Right ventricle myocardium inferior (tissue), 1 donor: ENCODE results near the gene MIX23. TPM values are rescaled to one million over a fixed set of nuclear protein-coding genes. Genes with fewer than 3 reads are reported as not detected.
"Not testable (repeated sequence)": the region's sequence is repeated elsewhere in the genome, so short reads cannot be mapped to it uniquely, and the experiment has no call there.

Experiments
- ATAC-seq: fragments of 200-7000 bp; cut with Tn5 transposase; one replicate; pipeline ENCODE4 v1.9.1; 2020; ENCODE audit warnings: mild to moderate bottlenecking, moderate library complexity
- DNase-seq: peaks from one replicate; pipeline ENCODE4 v3.0.0; 2021; ENCODE audit errors: missing footprints
- intact Hi-C: fragments of 100-400 bp; cut with DNase I; formaldehyde crosslinking; loops from one replicate; pipeline ENCODE4 v1.11.0; 2022
- total RNA-seq: library from RNA; stranded (reverse); fragmentation: NEBNext Ultra II Directional; extraction: Animal tissue kit (Norgen Biotek cat#: 25700); gene quantifications from one replicate; pipeline ENCODE4 v1.2.1, GENCODE V29; 2021
- donor health status: DM: no; HTN: yes; CAD: no; lungs with severe emphysema.

MIX23 gene
- total RNA-seq, 1 donor from 2014 or later, result 25.6 TPM

- intact Hi-C loops, result no loop called here
- DNase-seq, result no peak
- ATAC-seq, result no peak
Measured at GRCh38 chr3:122395582-122395981, 12.6 kb upstream of the MIX23 start.

- no peak for DNase-seq
- ATAC-seq, result no peak
- intact Hi-C loops, result loop anchor here (5.0 kb wide), 1 partner anchor 63 kb away; no protein-coding TSS in a partner anchor
Measured at GRCh38 chr3:122394173-122394572, 11.1 kb upstream of the MIX23 start.

DNA sequence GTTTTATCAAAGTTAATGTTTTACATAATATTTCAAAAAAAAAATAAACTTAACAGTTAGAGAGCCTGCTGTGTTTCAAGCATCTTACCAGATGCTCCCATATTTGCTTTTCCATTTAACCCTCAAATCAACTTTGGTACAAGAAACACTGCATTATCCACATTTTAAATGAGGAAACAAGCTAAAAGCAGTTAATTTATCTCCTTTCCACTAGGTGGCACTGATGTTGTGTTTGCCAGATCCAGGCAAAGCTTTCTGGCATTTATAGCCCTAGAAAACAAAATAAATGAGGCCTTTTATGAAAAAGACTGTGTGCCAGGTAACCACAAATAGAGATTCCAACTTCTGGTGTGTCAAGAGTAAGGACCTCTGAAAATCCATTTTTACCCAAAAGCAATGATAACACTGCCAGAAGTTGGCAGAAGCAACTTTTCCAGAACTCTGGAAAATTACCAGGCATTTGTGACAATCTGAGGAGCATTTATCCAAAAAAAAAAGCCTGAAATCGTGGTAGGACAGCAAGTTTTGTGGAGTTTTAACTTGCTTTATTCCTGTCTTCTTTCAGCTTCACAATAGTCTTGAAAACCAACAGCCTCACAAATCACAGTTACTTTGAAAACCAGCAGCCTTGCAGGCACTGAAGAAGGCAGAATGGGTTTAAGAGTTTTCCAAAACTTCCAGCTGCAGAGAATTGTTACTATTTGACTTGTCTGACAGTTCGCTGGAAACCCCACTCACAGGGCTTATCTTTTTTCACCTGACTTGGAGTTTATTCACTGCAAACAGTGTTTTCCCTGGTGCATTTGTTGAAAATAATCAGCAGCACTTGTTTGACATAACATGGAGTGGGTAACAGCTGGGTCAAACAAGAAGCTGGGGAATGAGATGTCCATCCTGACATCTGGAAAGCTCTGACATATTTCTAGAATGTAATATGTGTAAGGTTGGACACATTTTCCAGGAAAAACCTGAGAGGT, 10.1 kb upstream of the MIX23 start:
- DNase-seq, result no peak
- no peak for ATAC-seq
- intact Hi-C loops, result loop anchor here (1.0 to 5.0 kb wide), 2 partner anchors 64 to 286 kb away; no protein-coding TSS in a partner anchor

DNA sequence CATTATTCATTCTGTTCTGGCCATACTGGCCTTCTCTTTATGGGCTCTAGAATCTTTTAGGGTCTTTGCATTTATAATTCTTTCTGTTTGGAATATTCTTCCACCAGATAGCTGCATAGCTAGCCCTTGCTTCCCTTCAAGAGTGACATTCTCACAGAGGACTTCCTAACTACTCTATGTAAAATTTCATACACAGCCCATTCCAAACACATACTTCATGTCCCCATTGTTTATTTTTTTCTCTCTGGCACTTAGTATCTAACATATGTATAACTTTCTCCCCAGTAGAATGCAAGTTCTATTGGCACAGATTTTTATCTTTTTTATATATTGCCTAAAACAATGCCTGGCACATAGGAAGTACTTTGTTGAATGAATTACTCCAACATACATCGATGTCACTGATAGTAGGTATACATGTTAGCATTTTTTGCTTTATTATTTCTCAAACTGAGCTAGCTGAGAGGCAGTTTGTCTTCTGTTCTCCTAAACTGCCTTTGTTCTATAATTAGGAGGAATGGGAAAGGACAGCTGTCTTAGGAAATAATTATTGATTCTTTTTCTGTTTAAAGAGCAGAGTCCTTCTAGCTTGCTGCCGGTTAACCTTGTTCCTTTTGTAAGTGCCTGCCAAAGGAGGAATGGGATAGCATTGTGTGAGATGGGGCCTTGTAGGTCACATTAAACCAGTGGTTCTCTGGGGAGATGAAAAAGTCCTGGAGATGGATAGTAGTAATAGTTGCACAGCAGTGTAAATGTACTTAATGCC, 8.8 kb upstream of the MIX23 start:
- no peak for ATAC-seq
- intact Hi-C loops, result loop anchor here (5.0 kb wide), 1 partner anchor 65 kb away; no protein-coding TSS in a partner anchor

GRCh38 chr3:122390665-122391064, 7.6 kb upstream of the MIX23 start:
- DNase-seq, result no peak
- ATAC-seq, result peak; percentile 50
- intact Hi-C loops, result loop anchor here (5.0 kb wide), 1 partner anchor 67 kb away; no protein-coding TSS in a partner anchor

More for the DNA sequence above, 8.8 kb upstream of the MIX23 start:
- no peak for DNase-seq

GRCh38 chr3:122389892-122390291, 6.9 kb upstream of the MIX23 start:
- no peak for ATAC-seq
- intact Hi-C loops, result loop anchor here (5.0 kb wide), 1 partner anchor 67 kb away; no protein-coding TSS in a partner anchor

DNA sequence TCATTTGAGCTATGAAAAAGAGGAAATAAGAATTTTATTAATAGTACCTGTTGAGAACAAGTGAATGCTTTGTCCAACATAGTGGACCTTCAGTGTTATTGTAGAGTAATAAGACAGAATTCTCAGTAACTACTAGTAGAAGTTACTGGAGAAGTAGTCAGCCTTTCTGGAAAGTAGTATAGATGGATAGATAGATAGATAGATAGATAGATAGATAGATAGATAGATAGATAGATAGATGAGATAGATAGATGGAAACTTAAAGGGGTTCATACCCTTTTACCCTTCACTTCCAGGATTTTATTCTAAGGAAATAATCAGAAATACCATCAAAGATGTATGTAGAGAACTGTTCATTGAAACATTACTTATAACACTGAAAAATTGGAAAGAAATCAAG, 6.2 kb upstream of the MIX23 start:
- intact Hi-C loops, result no loop called here
- DNase-seq (no peak), ATAC-seq (no peak)

More at GRCh38 chr3:122389892-122390291, 6.9 kb upstream of the MIX23 start:
- no peak for DNase-seq

DNA sequence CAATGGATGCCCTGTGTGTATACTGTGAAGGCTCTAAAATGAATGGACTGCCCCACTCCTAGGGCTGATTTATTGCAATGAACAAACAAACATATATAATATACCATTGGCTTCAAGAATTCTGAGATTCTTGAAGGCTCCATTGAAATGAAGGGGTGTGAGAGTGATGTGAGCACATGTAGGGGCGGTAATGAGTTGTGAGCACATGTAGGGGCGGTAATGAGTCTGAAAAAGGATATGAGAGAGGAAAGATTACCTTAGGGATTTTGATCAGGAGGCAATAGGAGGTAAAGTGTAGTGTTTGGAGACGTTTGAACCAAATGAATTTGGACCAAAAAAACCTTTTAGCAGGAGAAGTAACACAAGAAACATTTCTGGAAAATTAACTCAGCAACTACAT, 4.7 kb upstream of the MIX23 start:
- DNase-seq (no peak), ATAC-seq (no peak)
- intact Hi-C loops, result no loop called here

- peak; percentile 99 for DNase-seq
- ATAC-seq, result peak; percentile 99
- intact Hi-C loops, result loop anchor here (2.0 kb wide), 1 partner anchor 297 kb away; the partner anchor contains the start of gene PARP14
Measured at GRCh38 chr3:122383771-122384697, 1.0 kb upstream of the MIX23 start, which contains the start of gene FAM162A. Gene FAM162A, plus strand, starts transcription at chr3:122384182. Its CDS starts 84 bp downstream, at chr3:122384266.

GRCh38 chr3:122377975-122378374, 5.1 kb downstream of the MIX23 start:
- intact Hi-C loops, result no loop called here
- no peak for DNase-seq
- no peak for ATAC-seq

DNA sequence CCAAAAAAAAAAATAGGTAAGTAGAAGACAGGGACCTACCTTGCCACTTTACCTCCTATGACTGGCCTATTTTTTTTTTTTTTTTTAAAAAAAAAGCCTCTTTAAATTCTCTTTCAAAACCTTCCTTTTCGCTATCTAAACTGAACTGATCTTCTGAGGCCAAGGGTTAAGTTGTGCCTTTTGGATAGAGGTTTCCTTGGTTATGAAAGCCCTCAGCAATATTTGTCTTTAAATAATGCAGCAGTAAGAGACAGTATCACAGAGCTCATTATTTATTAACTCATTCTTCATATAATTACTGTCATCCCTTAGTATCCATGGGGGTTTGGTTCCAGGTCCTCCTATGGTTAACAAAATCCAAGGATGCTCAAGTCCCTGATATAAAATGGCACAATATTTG, 9.0 kb downstream of the MIX23 start:
- DNase-seq (no peak), ATAC-seq (no peak)
- intact Hi-C loops, result no loop called here

DNA sequence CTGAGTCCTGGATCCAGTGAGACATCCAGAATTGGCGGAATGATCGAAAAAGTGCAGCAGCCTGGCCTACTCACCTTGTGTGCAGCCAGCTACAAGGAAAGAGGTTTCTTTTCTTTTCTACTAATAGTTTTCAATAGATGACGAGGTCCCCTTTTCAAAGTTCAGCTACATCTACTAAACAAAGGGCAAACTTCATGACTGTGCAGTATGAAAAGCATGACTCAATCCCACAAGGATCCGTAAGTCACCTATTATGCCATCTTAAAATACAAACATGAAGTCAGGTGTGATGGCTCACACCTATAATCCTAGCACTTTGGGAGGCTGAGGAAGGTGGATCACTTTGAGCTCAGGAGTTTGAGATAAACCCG, 16.7 kb downstream of the MIX23 start:
- no peak for ATAC-seq
- intact Hi-C loops, result no loop called here
- DNase-seq, result no peak

DNA sequence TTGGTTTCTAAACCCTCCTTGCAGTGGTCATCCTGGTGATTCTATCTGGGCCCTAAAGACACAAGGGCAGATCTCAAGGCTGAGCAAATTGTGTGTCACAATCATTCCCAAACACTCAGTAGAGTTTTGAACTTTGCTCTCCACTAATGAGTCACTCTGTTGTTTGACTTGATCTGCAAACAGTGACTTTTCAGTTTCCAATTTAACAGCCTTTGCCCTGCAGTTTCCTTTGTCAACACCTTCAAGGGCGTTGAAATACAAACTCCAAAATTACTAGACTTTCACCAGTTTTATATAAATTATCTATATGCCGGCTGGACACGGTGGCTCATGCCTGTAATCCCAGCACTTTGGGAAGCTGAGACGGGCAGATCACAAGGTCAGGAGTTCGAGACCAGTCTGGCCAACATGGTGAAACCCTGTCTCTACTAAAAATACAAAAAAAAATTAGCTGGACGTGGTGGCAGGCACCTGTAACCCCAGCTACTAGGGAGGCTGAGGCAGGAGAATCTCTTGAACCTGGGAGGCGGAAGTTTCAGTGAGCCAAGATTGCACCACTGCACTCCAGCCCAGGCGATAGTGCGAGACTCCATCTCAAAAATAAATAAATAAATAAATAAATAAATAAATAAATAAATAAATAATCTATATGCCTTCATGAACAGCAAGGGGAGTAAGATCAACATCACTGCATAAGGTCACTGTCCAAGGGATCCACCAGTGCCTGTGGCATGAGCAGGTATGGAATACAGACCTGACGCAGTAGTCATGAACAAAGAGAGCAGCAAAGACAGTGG, 17.3 kb downstream of the MIX23 start:
- ATAC-seq, intact Hi-C loops: not testable (repeated sequence)

GRCh38 chr3:122365073-122365472, 18.0 kb downstream of the MIX23 start:
- intact Hi-C loops, result no loop called here
- ATAC-seq (no peak), DNase-seq (no peak)

More for the DNA sequence above, 17.3 kb downstream of the MIX23 start:
- not testable (repeated sequence) for DNase-seq

DNA sequence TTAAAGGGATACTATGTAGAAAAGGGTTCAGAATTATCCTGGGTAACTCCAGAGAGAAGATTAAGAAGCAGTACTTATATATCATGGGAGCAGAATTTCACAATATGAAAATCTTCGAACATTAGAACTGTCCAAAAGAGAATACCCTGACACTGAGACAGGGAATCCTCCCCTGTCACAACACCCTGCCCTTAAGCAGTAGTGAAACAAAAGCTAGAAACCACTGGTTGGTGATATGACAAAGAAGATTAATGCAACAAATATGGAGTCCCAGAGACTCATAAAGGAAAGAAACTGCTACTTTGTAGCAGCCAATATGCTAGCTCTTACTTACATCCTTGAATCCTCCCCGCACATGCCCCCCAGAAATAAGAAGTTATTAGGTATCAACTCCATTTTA, 18.5 kb downstream of the MIX23 start:
- DNase-seq (no peak), ATAC-seq (no peak)
- intact Hi-C loops, result no loop called here

DNA sequence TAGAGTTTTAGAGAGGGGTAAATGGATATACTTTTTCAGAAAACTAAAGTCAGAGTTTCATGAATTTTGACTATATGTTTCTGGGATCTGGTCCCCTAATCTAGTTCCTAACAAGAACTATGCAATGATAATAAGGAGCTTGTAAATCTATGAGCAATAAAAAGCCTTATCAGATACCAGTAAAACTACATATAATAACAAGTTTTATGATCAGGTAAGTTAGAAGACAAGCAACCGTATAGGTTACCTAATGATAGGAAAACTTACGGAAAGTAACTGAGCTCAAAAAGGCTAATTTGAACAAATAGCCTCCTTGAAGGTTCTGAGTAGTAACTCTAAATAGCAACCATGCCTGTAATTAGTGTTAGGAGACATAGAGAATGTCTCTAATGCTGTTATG, 21.0 kb downstream of the MIX23 start:
- no peak for DNase-seq
- no peak for ATAC-seq
- intact Hi-C loops, result no loop called here

GRCh38 chr3:122358703-122359032, 24.4 kb downstream of the MIX23 start:
- no peak for DNase-seq
- no peak for ATAC-seq

More at GRCh38 chr3:122358703-122359032, 24.4 kb downstream of the MIX23 start:
- intact Hi-C loops, result no loop called here
